Activated CD4-positive, alpha-beta T cell treated with anti-CD3 and anti-CD28 coated beads, Interleukin-2, amount 50 U/mL, for 4 hours (primary cell): ENCODE measurements around the gene ACBD5.

Experiments
- DNase-seq, 2 experiments: peaks; one replicate each; pipeline ENCODE4 v3.0.0-alpha.2; 2020

ACBD5 gene

GRCh38 chr10:27145937-27146336, 94.7 kb downstream of the ACBD5 start:
- no peak for DNase-seq
